ENCODE data around the gene SYCP3.

GRCh38 chr12:101727098-101727497, 12.2 kb downstream of the SYCP3 start:
- TF ChIP-seq POLR2A (IDR thresholded peaks at IDR 0.05): no peak
- no peak for TF ChIP-seq POLR2AphosphoS5 (IDR thresholded peaks at IDR 0.05)
